IPS DF 4.7 (cell line): ENCODE data around the gene LIN52.
"Not testable (repeated sequence)": the region's sequence is repeated elsewhere in the genome, so short reads cannot be mapped to it uniquely, and the experiment has no call there.

Experiments used
- DNase-seq: peaks from one replicate; pipeline ENCODE4 v3.0.0-alpha.2; 2013; ENCODE audit warnings: low spot score; ENCODE audit errors: extremely low read depth

LIN52 gene

DNA sequence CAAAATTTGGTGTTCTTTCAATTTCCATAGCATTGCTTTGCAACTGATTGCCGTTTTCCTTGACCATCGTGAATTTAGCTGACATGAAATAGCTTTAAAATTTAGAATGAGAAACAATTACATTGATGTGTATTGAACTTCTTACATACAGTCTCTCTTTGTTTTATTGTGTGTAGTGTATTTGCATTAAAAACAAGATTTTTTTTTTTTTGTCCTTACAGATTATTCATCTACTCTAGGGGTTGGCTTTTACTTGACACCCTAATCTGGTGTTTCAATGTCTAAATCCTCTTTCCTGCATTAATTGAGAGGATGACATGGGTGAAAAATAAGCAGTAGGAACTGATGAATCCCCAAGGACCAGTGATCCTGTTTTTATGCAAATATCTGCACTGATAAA lies 20.6 kb downstream of the LIN52 start:
- no peak for DNase-seq

DNA sequence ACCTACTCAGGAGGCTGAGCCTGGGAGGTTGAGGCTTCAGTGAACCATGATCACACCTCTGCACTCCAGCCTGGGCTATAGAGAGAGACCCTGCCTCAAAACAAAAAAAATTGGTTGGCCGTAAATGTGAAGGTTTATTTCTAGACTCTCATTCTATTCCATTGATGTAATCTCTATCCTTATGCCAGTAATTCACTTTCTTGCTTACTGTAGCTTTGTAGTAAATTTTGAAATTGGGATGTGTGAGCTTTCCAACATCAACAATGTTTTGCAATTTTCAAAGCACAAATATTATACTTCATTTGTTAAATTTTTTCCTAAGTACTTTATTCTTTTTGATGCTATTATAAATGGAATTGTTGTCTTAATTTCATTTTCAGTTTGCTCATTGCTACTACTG lies 24.6 kb downstream of the LIN52 start:
- DNase-seq = no peak

DNA sequence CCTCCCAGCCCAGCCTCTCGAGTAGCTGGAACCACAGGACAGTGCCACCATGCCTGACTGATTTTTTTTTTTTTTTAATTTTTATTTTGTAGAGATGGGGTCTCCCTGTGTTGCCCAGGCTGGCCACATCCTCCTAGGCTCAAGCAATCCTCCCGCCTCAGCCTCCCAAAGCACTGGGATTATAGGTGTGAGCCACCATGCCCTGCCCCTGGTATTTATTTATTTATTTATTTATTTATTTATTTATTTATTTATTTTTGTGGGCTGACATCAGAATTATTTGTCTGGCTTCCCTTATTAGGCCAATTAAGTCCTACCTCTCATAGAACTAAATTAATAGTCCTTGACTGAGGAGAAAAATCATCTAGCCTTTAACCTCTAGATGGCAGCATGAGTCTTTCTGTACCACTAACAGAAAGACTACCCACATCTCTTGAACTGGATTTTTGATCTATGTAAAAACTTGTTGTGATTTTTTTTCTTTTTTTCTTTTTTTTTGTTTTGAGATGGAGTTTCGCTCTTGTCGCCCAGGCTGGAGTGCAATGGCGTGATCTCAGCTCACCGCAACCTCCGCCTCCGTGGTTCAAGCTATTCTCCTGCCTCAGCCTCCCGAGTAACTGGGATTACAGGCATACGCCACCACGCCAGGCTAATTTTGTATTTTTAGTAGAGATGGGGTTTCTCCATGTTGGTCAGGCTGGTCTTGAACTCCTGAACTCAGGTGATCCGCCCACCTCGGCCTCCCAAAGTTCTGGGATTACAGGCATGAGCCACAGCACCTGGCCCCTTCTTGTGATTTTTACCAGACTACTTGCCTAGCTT lies 26.9 kb downstream of the LIN52 start:
- peak; percentile 7 for DNase-seq

DNA sequence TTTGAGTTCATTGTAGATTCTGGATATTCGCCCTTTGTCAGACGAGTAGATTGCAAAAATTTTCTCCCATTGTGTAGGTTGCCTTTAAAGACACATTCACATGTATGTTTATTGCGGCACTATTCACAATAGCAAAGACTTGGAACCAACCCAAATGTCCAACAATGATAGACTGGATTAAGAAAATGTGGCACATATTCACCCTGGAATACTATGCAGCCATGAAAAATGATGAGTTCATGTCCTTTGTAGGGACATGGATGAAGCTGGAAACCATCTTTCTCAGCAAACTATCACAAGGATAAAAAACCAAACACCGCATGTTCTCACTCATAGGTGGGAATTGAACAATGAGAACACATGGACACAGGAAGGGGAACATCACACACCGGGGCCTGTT lies 40.7 kb downstream of the LIN52 start:
- not testable (repeated sequence) for DNase-seq

DNA sequence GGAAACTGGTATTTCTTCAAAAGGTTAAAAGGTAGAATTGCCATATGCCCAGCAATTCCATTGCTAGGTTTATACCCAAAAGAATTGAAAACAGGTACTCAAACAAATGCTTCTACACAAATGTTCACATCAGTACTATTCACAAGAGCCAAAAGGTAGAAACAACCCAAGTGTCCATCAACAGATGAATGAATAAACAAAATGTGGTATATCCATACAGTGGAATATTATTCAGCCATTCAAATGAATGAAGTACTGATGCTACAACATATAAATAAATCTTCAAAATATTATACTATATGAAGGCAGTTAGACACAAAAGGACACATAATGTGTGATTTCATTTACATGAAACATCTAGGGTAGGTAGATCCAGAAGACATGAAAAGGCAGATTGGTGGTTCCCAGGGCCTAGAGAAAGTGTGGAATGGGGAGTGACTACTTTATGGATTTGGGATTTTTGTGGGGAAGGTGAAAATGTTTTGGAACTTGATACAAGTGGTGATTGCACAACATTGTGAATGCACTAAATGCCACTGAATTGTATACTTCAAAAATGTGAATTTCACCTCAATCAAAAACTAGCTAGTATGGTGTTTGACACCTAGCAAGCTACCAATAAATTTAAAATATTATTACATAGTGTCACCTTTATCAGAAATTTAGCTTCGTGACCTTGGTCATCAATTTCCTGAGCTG lies 41.7 kb downstream of the LIN52 start:
- no peak for DNase-seq

DNA sequence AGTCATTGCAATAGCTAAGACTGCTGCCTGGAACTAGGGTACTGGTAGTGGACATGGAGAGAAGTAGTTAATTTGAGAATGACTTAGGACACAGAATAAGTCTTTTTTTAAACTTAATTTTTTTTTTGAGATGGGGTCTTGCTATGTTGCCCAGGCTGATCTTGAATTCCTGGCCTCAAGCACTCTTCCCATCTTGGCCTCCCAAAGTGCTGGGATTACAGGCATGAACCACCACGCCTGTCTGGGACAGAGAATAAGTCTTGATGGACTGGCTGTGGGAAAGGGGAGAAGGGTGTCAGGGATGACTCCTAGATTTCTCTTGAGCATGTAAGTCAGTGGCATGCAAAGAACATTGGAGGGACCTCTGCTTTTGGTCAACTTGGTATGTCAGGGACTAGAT lies 42.9 kb downstream of the LIN52 start:
- no peak for DNase-seq

DNA sequence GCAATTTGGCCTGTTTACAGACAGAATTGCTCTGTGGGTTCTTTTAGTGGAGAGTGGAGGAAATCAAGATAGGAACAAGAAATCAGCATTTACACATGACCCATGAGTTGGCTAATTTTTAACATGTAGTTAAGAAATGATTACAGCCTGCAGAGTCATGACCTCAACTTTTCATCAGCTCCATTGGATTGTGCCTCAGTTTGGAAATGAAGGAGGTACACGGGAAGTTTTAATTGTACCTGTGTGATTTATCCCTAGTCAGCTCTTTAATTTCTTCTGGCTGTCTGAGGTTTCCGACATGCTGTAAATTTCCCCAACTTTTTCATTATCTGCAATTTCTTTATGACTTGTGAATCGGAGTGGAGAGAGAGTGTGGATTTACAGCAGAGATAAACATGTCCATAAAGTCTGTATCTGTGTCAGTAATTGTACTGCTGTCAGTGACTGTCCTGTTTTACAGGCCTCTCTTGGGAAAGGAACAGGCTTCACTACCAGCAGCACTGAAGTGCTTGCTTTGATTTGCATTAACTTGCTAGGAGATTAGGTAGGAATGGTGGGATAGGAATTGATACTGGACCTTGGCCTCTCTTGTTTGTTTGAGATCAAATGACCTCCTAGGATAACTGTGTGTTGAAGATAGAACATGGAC lies 49.2 kb downstream of the LIN52 start:
- no peak for DNase-seq

DNA sequence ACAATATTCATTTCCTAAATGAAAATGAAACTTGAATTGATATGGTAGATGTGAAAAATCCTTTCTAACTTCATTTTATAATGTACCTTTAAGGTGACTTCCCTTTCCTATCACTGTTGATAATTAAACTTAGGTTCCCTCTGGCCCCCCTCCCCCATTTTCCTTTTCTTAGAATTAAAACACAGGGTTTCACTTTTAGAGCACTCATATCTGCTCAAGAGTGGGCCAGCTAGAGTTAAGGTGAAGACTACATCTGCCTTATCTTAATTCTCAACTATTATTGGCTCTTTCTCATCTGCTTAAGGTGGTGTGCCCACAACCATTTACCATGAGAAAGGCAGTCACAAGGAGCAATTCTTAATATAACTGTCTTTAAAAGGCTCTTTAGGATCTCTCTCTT lies 49.7 kb downstream of the LIN52 start:
- DNase-seq = no peak

DNA sequence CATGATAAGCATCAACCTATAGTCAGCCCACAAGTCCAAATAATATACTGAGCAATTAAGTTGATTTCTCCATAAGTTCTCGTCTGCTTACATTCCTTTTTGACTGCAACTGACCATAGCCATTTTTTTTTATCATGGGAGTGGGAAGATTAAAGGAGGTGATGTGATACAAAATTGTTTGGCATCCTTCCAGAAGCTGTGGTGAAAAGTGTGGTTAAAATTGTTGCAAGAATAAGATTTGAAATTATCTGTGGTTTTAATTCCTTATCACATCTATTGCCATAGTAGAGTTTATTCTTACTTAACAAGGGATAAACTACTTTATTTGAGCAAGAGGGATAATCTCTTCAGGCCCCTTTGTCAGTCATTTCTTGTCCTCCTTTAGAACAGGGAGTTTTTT lies 50.7 kb downstream of the LIN52 start:
- DNase-seq = no peak

DNA sequence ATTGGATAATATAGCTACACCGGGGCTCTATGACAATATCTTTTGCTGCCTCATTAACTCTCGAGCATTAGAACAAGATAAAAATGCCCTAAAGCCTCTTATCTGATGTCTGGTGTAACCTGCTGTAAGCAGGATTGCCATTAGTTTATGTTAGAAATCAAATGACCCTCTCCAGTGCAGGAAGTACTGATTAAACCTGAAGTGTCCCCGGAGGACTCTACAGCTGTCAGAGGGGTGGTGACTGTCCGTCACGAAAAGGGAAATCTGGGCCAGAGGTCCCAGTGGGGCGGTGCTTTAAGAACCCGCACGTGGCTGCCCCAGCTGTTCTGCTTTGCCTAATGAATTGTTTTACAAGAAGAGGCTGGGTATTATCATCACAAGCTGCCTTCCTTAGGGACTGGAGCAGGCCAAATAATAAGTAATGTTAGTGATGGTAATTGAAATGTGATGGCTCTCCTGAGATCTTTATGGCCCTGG lies 55.7 kb downstream of the LIN52 start:
- DNase-seq = no peak

DNA sequence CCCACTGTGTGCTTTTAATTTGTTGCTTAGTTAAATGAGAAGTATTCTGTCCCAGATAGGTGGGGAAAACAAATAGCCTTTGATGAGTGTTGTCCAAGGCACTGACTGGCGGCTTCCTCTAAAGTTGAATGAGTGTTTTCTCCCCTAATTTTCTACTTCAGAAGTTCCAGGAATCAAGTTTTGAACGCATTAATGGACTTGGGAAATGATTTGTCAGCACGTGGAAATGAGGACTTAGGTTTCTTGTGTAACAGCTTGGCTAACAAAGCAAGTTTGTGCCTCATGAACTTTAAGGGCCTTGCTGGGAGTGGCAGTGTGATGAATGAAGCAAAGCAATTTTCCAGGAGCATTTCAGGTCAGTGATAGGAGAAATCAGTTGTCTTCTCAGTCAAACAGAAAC lies 56.9 kb downstream of the LIN52 start:
- no peak for DNase-seq

DNA sequence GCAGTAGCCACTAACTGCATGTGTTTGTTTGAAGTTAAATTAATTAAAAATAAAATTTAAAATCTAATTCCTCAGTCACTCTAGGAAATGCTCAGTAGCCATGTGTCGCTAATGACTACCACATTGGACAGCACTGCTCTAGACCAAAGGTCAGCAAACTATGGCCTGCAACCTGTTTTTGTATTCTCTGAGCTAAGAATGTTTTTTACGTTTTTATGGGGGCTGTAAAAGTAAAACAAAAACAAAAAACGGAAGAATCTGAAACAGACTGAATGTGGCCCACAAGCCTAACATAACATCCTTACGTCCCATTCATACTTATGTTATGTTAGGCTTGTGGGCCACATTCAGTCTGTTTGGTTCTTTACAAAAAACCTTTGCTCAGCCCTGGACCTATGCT lies 57.8 kb downstream of the LIN52 start:
- DNase-seq = no peak

DNA sequence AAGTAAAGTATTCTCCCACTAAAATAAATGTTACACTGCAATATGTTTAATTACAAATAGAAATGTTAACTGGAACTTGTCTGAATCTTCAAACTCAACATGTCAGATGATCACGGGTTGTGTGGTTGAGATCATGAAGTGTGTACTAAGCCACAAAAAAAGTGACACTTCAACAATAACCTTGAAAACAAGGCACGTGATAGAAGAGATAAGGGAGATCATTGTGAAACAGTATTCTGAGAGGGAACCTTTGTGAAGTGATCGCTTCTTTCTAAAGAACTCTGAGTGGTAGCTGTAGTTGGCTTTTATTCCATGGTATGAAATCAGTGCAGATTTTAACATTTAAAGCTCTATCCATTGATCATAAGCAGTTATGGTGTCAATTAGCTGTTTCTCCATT lies 60.0 kb downstream of the LIN52 start:
- no peak for DNase-seq

DNA sequence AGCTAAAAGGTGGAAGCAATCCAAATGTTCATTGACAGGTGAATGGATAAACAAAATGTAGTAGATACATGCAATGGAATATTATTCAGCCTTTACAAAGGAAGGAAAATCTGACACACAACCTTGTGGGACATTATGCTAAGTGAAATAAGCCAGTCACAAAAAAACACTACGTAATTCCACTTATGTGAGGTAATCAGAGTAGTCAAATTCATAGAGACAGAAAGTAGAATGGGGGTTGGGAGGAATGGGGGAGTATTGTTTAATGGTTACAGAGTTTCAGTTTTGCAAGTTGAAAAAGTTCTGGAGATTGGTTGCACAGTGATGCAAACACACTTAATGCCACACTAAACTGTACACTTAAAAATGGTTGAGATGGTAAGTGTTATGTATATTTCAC lies 62.8 kb downstream of the LIN52 start:
- no peak for DNase-seq

DNA sequence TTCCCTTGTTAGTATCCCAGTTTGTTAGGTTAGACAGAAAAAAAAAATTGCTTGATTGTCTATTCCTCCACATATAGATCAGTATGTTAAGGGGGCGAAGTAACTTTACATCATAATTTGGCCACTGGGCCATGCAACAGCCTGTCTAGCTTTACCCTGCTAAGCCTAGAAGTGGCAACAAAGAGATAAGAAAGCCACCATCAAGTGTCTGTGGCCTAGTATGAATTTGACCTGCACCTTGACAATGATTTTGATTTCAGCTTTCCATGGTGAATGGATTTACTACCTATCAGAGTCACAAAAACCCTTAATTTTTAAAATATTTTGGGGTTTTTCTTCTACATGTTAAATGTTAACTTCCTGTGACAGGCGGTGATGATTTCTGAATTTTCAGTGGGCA lies 63.9 kb downstream of the LIN52 start:
- DNase-seq = no peak

DNA sequence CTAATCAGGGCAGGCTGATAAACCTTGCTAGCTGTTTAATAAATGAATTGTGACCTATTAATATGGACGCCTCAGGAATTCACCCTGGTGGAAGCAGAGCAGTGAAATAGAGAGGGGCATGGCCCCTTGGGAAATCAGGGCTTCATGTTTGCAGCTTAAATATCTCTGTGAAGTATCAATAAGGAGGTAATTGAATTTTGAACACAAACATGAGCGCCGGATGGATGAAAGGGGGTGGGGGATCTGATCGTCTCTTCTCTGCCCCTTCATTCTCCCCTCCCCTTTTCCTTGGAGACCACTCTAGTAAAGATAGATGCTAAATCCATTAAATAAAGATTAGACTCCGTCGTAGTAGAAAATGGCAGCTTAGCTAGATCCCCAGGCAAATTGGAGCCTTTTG lies 70.5 kb downstream of the LIN52 start:
- DNase-seq = no peak

DNA sequence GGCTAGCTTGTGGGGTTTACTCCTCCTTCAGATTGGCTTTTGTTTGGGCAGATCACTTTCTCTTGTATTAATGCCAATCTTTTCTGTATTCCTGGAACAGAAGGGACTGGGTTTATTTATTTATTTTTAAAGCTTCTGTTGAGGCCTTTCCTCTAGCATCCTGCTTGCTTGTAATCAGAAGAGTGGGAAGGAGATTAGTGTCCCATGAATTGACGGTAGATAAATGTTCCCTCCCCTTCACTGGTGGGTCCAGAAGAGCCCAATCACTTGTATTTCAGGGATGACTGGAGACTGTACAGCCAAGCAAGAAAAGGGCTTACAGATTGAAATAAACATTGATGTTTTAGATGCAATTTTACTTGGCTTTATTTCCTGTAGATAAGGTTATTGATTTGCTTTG lies 71.0 kb downstream of the LIN52 start:
- no peak for DNase-seq

DNA sequence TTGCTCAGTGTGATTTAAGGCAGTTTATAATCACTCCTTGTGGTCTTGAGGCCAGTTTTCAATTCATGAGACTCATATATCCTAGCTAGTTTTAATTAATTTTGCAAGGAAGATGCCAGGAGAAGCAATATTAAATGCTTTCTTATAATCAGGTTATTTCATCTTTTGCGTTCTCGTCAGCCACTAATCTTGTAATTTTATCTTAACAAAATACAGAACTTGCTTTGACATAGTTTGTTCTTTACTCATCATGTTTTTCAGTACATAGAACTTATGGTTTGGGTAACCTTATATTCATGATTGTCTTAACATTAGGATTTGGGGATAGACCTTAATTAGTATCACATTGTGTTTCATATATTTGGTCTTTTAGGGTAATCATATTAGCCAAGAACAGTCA lies 76.0 kb downstream of the LIN52 start:
- DNase-seq = no peak

DNA sequence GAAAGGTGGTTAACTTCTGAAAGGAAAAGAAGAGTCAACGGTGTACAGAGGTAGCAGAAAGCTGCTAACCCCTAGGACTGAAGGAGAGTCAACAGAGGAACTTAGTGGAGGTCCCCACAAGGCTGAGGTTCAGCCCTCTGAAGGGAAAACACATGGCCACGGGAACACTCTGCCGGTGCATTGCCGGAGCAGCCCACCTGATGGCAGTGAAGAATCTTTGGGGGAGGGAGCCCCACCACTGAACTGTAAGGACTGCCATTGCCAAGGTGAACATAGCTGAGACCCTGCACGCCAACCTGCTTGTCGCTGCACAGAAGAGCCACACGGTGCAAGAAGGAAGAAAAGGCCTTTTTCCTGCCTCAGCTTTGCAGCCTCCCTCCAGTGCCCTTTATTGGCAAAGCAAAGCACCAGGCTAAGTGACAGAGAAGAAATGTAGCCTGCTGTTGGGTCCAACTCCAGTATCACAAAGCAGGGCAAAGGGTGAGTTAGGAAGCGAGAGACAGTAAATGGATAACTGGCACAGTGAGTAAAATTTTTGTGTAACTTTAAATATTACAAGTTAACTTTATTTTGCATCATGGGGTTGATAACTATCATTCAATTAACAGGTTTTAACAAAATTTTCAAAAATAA lies 76.9 kb downstream of the LIN52 start:
- DNase-seq = peak; percentile 16

DNA sequence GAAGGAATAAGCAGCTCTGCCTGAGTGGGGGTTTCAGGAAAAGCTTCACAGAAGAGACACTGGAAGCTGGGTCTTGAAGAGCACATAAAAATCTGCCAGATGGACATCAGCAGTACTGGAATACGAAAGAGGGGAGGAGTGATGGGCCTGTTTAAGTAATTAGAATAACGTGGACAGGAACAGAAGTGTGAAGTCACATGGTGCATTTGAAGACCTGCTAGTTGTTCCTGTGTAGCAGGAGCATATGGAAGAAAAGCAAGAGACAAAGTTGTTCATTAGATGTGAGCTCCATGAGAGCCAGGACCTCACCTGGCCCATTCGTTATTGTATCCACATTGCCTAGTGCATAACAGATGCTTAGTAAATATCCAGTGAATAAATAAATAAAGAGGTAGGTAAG lies 85.2 kb downstream of the LIN52 start:
- no peak for DNase-seq

DNA sequence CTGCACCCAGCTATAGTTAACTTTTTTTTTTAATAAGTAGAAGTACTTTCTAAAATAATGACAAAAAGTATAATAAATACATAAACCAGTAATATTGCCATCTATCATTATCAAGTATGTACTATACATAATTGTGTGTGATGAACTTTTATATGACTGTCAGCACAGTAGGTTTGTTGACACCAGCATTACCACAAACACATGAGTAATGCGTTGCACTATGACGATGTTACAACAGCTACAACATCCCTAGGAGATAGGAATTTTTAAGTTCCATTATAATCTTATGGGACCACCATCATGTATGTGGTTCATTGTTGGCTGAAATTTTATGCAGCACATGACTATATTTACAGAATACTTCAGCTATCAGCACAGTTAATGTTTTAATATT lies 91.6 kb downstream of the LIN52 start:
- DNase-seq = no peak

DNA sequence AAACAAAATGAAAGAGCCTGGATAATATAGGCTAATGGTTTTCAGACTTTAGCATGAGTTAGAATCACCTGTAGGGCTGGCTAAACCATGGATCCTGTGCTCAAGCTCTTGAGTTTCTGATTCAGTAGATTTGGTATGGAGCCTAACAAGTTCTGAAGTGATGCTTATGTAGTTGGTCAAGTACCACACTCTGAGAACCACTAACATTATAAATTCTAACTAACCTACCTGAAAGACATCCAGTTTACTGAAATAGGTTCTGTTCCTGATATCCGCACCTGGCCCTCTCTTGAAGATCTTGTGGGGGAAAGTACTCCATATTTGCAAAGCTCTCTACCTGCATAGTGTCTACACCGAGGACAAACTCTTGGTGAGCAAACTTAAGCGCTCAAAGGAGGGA lies 95.1 kb downstream of the LIN52 start:
- no peak for DNase-seq
